Measurements from ENCODE around the gene ERCC6L2.

The ERCC6L2 gene

DNA sequence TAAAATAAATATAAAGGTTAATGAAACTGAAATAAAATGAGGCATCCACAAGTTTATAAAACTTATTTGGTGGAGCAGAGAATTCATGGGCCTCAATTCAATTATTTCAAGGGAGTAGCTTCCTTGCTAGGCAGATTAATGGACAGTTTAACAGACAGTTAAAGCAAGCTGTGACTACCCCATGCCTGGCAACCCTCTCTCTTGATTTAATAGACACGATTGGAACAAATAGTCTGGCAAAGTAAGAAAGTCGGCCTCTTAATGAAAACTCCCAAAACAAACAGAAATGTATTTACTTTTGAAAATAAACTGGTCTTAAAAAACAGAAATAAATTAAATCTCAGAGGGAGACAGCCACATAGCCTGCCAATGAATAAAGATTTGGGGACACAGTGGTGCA is 40.1 kb upstream of the ERCC6L2 start:
- DNase-seq (ENCODE audit: insufficient read length, low spot score) (no peak), FAIRE-seq (no peak)
- TF ChIP-seq, protein P1, sequence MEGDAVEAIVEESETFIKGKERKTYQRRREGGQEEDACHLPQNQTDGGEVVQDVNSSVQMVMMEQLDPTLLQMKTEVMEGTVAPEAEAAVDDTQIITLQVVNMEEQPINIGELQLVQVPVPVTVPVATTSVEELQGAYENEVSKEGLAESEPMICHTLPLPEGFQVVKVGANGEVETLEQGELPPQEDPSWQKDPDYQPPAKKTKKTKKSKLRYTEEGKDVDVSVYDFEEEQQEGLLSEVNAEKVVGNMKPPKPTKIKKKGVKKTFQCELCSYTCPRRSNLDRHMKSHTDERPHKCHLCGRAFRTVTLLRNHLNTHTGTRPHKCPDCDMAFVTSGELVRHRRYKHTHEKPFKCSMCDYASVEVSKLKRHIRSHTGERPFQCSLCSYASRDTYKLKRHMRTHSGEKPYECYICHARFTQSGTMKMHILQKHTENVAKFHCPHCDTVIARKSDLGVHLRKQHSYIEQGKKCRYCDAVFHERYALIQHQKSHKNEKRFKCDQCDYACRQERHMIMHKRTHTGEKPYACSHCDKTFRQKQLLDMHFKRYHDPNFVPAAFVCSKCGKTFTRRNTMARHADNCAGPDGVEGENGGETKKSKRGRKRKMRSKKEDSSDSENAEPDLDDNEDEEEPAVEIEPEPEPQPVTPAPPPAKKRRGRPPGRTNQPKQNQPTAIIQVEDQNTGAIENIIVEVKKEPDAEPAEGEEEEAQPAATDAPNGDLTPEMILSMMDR (IDR thresholded peaks at IDR 0.05; ENCODE audit: insufficient read depth, missing control alignments) = no peak

DNA sequence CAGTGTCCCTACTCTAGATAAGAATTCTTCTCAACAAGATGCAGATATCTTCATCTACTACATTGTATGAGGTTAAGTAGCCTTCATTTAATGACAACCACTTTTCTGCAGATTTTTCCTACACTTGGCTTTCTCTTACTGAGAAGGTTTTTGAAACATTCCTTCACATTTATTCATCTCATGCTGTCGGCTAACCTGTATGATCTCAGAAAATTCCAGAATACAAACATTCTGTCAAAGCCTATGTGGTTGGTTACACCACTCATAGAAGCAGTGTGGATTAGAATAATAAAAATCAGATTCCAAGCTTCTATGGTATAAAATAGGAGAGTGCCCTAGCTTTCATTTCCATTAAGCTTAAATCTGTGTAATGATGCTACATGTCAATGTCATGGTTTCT is 39.4 kb upstream of the ERCC6L2 start:
- TF ChIP-seq, protein P1 (IDR thresholded peaks at IDR 0.05; ENCODE audit: insufficient read depth, missing control alignments) = no peak
- FAIRE-seq = no peak
- DNase-seq (ENCODE audit: insufficient read length, low spot score) = no peak

DNA sequence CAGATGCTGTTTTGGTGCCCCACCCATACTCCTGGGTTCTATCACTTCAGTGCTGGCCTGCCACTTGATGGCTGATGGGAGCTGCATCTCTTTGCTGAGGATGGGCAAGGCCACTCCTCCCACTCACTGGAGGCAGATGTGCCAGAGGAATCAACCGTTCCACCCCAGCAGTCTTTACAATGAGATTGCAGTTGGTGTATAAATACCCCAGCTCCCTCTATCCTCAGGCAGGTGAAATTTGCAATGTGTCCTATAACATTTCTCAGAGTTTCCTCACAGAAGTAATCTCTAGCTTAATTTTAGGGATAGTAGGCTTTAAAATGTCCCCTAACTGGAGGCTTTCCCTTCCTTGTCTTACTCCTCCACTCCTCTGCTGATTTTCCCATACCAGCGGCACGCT is 36.5 kb upstream of the ERCC6L2 start:
- FAIRE-seq (no peak), DNase-seq (ENCODE audit: insufficient read length, low spot score) (no peak)
- TF ChIP-seq, protein P1 (IDR thresholded peaks at IDR 0.05; ENCODE audit: insufficient read depth, missing control alignments) = no peak

DNA sequence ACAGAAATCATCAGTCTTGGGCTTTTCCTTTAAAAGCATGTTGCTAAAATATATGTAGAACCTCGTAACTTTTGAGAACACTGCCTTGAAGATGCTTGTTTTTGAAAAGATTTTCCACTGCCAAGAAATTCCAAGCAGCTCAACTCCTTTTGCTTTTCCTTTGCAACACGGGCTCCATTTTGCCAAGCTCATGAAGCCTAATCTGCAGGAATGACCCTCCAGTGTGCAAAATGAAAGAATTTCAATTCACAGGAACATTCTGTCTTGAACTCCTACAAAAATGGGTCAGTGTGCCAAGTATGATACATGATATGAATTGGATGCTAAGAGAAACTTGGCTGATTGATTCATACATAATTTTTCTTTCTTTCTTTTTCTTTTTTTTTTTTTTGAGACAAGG is 35.4 kb upstream of the ERCC6L2 start:
- DNase-seq (ENCODE audit: insufficient read length, low spot score) (no peak), FAIRE-seq (no peak)
- TF ChIP-seq, protein P1 (IDR thresholded peaks at IDR 0.05; ENCODE audit: insufficient read depth, missing control alignments) = no peak

DNA sequence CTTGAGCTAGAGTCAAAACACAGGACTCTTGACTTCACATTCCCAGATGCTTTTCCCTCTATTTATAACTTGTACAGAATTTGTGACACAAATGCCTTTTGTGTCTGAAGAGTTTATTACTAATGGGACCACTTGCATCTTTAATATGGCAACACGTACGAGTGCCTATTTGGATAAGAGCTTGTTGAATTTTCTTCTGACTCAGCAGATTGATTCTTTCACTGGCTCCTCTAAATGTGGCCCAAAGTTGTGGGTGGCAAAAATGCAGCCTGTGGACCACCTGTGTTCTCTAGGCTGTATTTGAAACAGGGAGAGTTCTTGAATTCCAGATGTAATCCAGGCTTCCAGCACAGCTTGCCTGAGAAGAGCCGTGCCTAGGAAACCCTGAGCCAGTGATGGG is 34.1 kb upstream of the ERCC6L2 start:
- no peak for DNase-seq (ENCODE audit: insufficient read length, low spot score)
- no peak for FAIRE-seq
- TF ChIP-seq, protein P1 (IDR thresholded peaks at IDR 0.05; ENCODE audit: insufficient read depth, missing control alignments) = no peak

DNA sequence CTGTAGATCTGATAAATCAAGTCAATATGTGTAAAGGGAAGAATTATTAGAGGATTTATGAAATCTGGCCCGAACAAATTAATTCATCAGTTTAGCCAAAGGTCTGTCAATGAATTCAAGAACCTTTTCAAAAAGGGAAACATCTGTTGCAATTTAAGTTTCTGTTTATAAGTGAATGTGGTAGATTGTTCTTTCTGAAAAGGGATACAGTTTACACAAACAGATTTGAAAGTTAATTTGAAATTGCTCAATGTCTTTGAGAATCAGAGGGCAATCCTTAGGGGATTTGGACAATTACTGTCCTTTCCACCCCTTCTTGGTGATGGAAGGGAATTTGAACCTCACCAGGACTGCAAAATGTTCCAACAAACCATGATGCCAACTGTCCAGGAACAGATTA is 29.7 kb upstream of the ERCC6L2 start:
- no peak for FAIRE-seq
- TF ChIP-seq, protein P1 (IDR thresholded peaks at IDR 0.05; ENCODE audit: insufficient read depth, missing control alignments) = no peak

DNA sequence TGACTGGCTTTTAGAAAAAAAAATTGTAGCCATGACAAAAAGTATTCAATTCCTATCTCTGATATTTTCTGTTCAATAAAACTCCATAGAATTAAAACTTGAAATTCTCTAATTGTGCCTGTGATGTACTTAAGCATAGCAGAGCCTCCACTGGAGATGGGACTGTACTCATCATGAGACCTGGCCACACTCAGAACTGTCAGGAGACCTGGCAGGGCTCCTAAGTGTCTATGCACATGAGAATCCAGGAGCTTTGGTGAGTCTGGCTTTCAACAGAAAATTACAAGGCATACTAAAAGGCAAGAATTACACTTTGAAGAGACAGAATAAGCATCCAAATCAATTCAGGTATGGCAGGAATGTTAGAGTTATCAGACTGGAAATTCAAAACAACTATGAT is 26.7 kb upstream of the ERCC6L2 start:
- no peak for FAIRE-seq
- TF ChIP-seq, protein P1 (IDR thresholded peaks at IDR 0.05; ENCODE audit: insufficient read depth, missing control alignments) = no peak
- no peak for DNase-seq (ENCODE audit: insufficient read length, low spot score)

More for the DNA sequence above, 29.7 kb upstream of the ERCC6L2 start:
- no peak for DNase-seq (ENCODE audit: insufficient read length, low spot score)
